ENCODE measurements around the gene ZFP1.
"Not testable (repeated sequence)": the region's sequence is repeated elsewhere in the genome, so short reads cannot be mapped to it uniquely, and the experiment has no call there.

ZFP1 gene

GRCh38 chr16:75113541-75114121 is 34.7 kb upstream of the ZFP1 start:
- no peak for DNase-seq

GRCh38 chr16:75114179-75114945 is 34.0 kb upstream of the ZFP1 start:
- no peak for DNase-seq

GRCh38 chr16:75114946-75115825 is 33.1 kb upstream of the ZFP1 start:
- DNase-seq, result no peak

GRCh38 chr16:75116081-75116910 is 32.0 kb upstream of the ZFP1 start, which contains the start of gene LDHD:
LDHD (minus strand) TSS chr16:75116780; CDS start chr16:75116720, 60 bp downstream.
- DNase-seq, result peak in 1 of 2 experiments; percentile 17

GRCh38 chr16:75116911-75117245 is 31.4 kb upstream of the ZFP1 start:
- no peak for DNase-seq

- no peak for DNase-seq
Observed at GRCh38 chr16:75118943-75119539, 29.3 kb upstream of the ZFP1 start.

GRCh38 chr16:75120253-75120652 is 28.1 kb upstream of the ZFP1 start:
- no peak for DNase-seq

- no peak for DNase-seq
Observed at GRCh38 chr16:75121949-75122568, 26.3 kb upstream of the ZFP1 start.

GRCh38 chr16:75122609-75123008 is 25.7 kb upstream of the ZFP1 start:
- no peak for DNase-seq

GRCh38 chr16:75127713-75128415 is 20.5 kb upstream of the ZFP1 start:
- no peak for DNase-seq

GRCh38 chr16:75129421-75130149 is 18.7 kb upstream of the ZFP1 start:
- not testable (repeated sequence) for DNase-seq

GRCh38 chr16:75130150-75130771 is 18.1 kb upstream of the ZFP1 start:
- DNase-seq, result peak in 1 of 2 experiments; percentile 11

GRCh38 chr16:75131081-75131480 is 17.2 kb upstream of the ZFP1 start:
- DNase-seq, result no peak

GRCh38 chr16:75138233-75138632 is 10.1 kb upstream of the ZFP1 start:
- DNase-seq, result no peak

GRCh38 chr16:75138636-75139035 is 9.7 kb upstream of the ZFP1 start:
- DNase-seq, result no peak

- DNase-seq, result no peak
Observed at GRCh38 chr16:75139498-75139897, 8.8 kb upstream of the ZFP1 start.

GRCh38 chr16:75143941-75144340 is 4.4 kb upstream of the ZFP1 start:
- DNase-seq, result no peak

GRCh38 chr16:75147968-75148310 is 385 bp upstream of the ZFP1 start:
- DNase-seq, result no peak

- no peak for DNase-seq
Observed at GRCh38 chr16:75151798-75152197, 3.5 kb downstream of the ZFP1 start.

GRCh38 chr16:75152635-75153034 is 4.3 kb downstream of the ZFP1 start:
- no peak for DNase-seq

Measured in NCI-H524 (cell line).